8988T (cell line): ENCODE measurements around the gene ABCG1.
A peak's percentile ranks its signal among the peaks of the same experiment; 100 is the strongest.

Experiments
- DNase-seq: peaks from one replicate; pipeline ENCODE4 v3.0.0; 2011

ABCG1 gene

DNA sequence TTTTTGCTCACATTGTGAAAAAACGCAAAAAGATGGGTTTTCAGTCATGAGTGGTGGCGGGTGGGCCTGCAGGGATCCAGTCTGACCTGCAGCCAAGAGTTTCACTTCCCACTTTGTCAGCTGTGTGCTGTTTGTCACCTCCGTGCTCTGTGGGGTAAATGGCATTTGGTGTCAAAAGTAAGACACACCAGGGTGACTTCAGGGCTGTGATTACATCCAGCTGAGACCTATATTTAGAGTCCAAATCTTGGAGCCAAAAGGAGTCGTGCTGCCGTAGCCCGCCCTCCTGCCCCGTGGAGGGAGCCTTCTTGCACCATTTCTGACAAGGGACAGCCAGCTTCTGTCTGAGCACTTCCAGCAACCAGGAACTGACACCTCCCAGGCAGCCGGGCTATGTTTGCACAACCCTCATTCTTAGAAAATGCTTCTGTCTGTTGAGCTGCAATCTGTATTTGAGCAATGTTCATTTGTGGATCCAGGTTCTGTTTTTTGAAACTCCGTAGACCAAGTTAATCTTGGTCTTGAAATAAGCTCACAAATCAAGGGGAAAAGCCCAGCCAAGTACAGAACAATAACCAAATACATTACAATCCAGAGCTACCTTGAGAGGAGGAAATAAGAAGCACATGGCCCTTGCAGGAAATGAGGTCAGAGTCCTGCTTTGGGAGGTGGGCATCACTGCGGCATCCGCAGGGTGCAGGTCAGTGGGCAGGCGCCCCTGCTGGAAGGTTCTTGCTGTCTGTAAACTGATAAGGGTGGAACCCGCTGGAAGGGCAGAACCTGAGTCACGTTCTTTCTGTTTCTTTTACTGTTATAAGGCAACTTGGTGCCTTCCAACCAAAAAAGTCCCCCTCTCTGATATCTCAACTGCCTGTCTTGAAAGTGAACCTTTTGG is 14.4 kb downstream of the ABCG1 start:
- no peak for DNase-seq

- no peak for DNase-seq
These were observed 15.1 kb downstream of the ABCG1 start for GRCh38 chr21:42234041-42234440.

DNA sequence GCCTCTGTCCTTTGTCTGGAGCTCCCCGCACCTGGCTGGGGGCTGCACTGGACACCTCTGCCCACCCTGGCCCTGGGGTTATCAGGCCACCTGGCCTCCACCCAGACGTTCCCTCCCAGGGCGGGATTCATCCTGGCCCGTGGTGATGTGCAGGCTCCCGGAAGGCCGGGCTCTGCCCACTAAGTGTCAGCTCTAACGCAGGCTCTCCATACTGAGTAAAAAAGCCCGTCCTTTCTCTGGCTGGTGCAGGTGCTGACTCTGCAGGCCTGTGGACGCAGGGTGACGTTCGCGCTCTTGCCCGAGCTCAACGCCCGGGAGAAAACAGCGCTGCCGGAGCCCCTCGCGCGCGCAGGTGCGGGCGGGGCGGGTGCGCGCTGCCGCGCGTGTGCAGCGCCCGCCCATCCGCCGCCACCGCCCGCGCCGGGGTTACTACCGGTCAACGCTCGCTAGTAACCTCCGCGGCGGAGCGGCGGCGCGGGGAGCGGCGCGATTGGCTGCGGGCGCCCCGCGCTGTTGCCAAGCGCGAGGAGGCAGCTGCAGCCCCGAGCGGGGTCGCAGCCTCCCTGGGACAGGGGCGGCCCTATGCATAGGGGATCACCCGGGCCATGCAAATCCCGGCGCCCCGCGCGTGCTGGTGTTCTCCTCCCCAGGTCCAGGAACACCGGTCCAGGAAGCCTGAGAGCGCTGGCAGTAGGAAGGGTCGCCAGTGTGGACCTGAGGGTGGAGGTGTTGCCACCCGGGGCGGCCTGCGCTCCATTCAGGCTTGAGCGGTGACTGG is 15.7 kb downstream of the ABCG1 start:
- peak; percentile 35 for DNase-seq

- no peak for DNase-seq
These were observed 16.7 kb downstream of the ABCG1 start for GRCh38 chr21:42235593-42235992.

DNA sequence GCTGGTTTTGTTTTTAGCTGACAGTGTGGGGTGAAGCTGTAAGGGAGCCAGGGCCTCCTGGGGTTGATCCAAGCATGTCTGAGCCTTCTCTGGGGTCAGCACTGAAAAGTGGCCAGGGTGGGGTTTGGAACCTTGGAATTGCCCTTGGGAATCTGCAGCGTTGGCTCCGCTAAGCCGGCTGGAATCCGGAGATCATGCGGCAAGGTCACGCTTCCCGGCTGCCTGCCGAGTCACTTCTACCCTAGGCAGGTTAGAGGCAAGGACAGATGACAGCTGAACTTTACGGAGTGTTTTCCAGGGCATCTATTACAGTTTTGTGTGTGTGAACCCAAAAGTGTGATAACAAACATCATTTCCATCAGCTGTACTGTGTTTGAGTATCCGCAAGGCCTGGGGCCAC is 17.1 kb downstream of the ABCG1 start:
- no peak for DNase-seq

DNA sequence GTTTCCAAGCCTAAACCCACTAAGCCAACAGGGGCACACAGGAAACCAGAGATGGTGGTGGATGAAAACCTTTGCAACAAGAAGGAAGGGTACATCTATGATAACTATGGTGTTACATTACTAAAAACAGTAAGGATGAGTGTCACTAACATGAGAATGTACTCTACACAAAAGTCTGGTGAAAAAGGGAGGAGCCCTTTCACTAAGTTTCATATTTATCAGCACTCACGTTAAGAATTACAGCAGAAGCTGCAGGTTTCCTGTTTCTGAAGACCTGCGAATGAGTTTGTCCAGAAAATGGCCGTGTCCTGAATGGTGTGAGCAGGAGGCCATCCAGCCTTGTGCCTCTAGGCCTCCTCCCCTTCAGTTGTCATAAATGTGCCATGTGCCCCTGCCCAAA is 17.8 kb downstream of the ABCG1 start:
- no peak for DNase-seq

DNA sequence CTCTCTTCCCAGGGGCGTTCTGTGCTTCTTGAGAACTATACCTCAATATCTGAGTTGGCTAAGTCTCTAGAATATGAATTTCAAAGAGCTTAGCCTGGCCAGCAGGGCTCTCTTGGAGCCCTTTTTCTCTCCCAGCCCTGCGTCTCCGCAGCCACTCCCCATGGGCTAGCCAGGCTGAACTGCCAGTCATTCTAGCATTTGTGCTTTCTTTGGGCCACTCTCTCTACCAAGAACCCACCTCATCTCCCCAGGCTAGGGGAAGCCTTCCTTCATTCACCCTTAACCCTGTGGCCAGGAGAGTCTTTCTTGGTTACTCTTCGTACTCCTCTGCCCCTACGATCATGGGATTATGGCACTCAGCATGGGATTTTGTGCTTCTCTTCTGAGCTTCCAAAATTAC is 18.2 kb downstream of the ABCG1 start:
- DNase-seq = no peak

GRCh38 chr21:42237577-42237976 is 18.6 kb downstream of the ABCG1 start:
- no peak for DNase-seq

GRCh38 chr21:42238185-42238934 is 19.4 kb downstream of the ABCG1 start:
- DNase-seq = no peak

- DNase-seq = no peak
These were observed 20.6 kb downstream of the ABCG1 start for GRCh38 chr21:42239556-42239955.

- no peak for DNase-seq
These were observed 21.0 kb downstream of the ABCG1 start for GRCh38 chr21:42239973-42240372.

GRCh38 chr21:42242611-42243010 is 23.7 kb downstream of the ABCG1 start:
- DNase-seq = no peak

DNA sequence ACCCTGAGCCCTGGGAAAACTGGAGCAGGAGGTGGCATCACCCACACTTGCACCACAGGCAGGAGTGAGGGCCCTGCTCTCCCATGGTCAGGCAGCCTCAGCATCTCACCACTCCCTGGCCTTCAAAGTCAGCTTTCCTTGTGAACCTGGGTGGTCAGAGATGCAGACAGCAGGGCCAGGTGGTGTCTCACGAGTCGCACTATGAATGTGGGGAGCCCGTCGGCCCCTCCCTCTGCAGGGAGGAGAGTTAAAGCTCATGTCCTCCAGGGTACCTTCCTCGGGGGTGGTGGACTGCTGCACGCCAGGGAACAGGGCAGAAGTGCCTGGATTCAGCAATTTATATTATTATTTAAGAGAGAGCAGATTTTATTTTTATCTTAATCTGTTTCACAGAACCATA is 24.1 kb downstream of the ABCG1 start:
- DNase-seq = no peak

DNA sequence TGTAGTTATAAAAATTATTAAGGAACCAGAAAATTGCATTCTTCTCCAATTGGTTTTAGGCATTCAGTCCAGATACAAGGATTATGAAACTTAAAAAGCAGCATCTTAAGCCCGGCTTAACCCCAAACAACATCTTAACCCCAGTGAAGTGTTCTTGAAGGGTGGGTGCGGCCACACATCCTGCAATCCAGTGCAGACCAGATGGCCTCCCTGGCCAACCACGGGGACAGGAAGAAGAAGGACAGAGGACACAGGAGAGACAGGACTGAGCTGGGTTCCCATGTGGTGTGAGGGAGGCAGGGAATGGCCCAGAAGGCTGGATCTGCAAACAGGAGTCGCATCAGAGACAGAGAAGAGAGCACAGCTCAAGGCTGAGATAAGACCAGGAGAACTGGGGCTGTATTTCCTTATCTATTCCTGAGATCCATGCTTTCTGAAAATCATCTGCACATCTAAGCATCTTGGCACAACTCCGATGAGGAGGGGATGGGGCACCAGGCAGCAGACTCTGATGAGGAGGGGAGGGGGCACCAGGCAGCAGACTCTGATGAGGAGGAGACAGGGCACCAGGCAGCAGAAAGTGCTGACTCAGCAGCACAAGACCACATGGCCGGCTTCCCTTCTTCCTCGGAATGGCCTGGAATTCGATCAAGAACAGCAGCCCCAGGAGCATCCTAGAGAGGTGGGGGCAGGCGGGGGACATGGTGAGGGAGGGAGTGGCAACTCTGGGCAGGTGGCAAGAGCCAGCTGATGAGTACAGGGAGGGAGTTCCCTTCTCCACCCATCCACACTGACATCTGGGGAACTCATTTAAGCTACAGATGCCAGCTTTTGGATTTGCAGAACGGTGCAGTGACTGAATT is 26.6 kb downstream of the ABCG1 start:
- DNase-seq = no peak

GRCh38 chr21:42247716-42248115 is 28.8 kb downstream of the ABCG1 start:
- DNase-seq = no peak

- no peak for DNase-seq
These were observed 29.3 kb downstream of the ABCG1 start for GRCh38 chr21:42248241-42248640.

GRCh38 chr21:42248783-42249597 is 30.1 kb downstream of the ABCG1 start:
- no peak for DNase-seq

- DNase-seq = no peak
These were observed 31.8 kb downstream of the ABCG1 start for GRCh38 chr21:42250422-42251403.

- DNase-seq = no peak
These were observed 32.8 kb downstream of the ABCG1 start for GRCh38 chr21:42251654-42252324.

DNA sequence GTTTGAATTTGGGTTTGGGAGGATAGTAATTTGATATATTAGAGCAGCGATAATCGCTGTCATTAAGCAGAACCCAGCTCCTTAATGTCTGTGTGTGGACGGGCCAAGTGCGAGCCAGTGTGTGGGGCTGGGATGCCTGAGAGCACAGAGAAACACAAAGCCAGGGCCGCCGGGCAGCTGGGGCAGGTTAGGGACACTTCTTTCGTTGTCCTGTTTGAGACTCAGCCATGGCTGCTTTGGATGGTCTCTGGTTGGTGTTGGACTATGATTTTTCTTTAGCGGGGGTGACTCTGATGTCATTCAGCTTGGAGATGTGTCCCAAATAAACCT is 33.4 kb downstream of the ABCG1 start:
- no peak for DNase-seq
